Endothelial cell of umbilical vein (primary cell): ENCODE results near the gene ABCC1.

Experiments
- CTCF ChIP-seq, 2 donors: IDR thresholded peaks; 1 replicate in 1 of 2; 2 replicates in 1 of 2; pipeline ENCODE4 v1.5.1; 2011; ENCODE audit warnings: low read length in 2 of 2, mild to moderate bottlenecking in 2 of 2, moderate library complexity in 2 of 2, control low read depth in 1 of 2, inconsistent platforms in 1 of 2, low read depth in 1 of 2; ENCODE audit not compliant: insufficient read depth in 1 of 2; ENCODE audit errors: extremely low read depth in 1 of 2
- EZH2 ChIP-seq: IDR thresholded peaks from 2 replicates; pipeline ENCODE4 v1.6.1; 2012; ENCODE audit warnings: borderline replicate concordance, low read depth, mild to moderate bottlenecking, moderate library complexity, low read length, inconsistent platforms; ENCODE audit not compliant: severe bottlenecking
- FOS ChIP-seq: IDR thresholded peaks from 2 replicates; pipeline ENCODE4 v1.6.1; 2011; ENCODE audit warnings: mild to moderate bottlenecking, low read length, moderate library complexity, borderline replicate concordance; ENCODE audit not compliant: insufficient read depth
- GATA2 ChIP-seq: IDR thresholded peaks from 2 replicates; pipeline ENCODE4 v1.7.0; 2011; ENCODE audit warnings: low read depth, mild to moderate bottlenecking, moderate library complexity, mixed read lengths, low read length; ENCODE audit not compliant: insufficient read length, insufficient read depth
- JUN ChIP-seq: IDR thresholded peaks from 2 replicates; pipeline ENCODE4 v1.6.1; 2011; ENCODE audit warnings: borderline replicate concordance, low read depth; ENCODE audit not compliant: insufficient read length, insufficient read depth
- MAX ChIP-seq: IDR thresholded peaks from 2 replicates; pipeline ENCODE4 v1.6.1; 2011; ENCODE audit not compliant: insufficient read depth, insufficient read length
- MYC ChIP-seq: IDR thresholded peaks from one replicate; pipeline ENCODE4 v1.6.1; 2011; ENCODE audit warnings: mild to moderate bottlenecking, low read depth, low read length
- POLR2A ChIP-seq: IDR thresholded peaks from 2 replicates; pipeline ENCODE4 v1.6.1; 2012; ENCODE audit warnings: low read depth, mild to moderate bottlenecking, control low read depth, low read length
- POLR2AphosphoS5 ChIP-seq: IDR thresholded peaks from 2 replicates; pipeline ENCODE4 v1.6.1; 2012; ENCODE audit warnings: low read depth, mild to moderate bottlenecking, control low read depth, low read length, moderate library complexity; ENCODE audit not compliant: insufficient read depth

- TF ChIP-seq CTCF (IDR thresholded peaks at IDR 0.05; ENCODE audit: extremely low read depth in 1 of 2, insufficient read depth in 1 of 2, low read depth in 1 of 2, low read length in 2 of 2) (no peak), JUN (no peak), POLR2AphosphoS5 (no peak), EZH2 (no peak), MYC (no peak), MAX (no peak), POLR2A (no peak), FOS (no peak), GATA2 (no peak)
Measured at GRCh38 chr16:16082255-16082654, 132.8 kb downstream of the ABCC1 start.
